Activated CD8-positive, alpha-beta memory T cell treated with anti-CD3 and anti-CD28 coated beads, Interleukin-2, amount 50 U/mL, for 1 hour (primary cell): ENCODE results near the gene PLA2G2F.

Experiments
- DNase-seq: peaks from one replicate; pipeline ENCODE4 v3.0.0-alpha.2; 2020; ENCODE audit errors: extremely low read depth

Gene PLA2G2F

DNA sequence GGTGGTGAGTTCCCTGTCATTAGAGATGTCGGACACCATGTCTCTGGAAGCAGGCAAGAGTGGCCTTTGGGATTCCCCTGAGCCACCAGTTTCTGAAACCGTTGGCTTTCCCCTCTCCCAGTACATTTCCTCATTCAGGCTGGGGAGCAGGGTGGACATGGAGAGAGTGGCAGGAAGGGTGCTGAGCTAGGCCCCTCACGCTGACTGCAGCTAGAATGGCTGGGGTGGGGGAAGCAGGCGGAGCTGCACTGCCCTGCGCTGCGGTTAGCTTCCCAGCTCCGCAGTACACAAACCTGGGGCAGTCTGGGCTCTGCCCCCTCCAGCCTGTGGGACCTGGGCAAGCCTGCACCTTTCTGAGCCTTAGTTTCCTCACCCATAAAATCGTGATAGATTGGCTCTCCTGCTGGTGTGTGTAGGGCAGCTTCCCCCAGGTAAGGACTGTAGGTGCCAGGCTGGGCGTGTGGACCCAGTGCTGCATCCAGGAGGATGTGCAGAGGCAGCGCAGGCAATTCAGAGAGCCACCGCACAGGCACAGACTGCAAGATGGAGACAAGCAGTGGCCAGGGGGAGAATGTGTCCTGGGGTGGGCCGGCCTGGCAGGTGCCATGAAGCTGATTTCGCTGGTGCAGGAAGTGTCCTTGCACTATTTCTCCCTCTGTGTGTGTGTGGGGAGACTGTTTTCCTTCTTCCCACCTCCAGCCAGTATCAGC, 3.0 kb downstream of the PLA2G2F start:
- DNase-seq = no peak

DNA sequence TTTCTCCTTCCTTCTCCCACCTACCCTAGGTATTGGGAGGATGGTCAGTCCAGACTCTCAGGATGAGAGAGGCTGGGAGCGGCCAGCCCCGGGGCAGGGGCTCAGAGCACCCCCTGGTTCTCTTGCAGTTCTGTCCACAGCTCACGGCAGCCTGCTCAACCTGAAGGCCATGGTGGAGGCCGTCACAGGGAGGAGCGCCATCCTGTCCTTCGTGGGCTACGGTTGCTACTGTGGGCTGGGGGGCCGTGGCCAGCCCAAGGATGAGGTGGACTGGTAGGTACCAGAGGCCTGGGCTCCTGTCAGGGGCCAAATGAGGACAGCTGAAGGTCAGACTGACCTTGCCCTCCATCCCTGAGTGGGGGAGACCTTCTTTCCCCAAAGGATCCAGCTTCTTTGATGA, 4.2 kb downstream of the PLA2G2F start:
- no peak for DNase-seq

DNA sequence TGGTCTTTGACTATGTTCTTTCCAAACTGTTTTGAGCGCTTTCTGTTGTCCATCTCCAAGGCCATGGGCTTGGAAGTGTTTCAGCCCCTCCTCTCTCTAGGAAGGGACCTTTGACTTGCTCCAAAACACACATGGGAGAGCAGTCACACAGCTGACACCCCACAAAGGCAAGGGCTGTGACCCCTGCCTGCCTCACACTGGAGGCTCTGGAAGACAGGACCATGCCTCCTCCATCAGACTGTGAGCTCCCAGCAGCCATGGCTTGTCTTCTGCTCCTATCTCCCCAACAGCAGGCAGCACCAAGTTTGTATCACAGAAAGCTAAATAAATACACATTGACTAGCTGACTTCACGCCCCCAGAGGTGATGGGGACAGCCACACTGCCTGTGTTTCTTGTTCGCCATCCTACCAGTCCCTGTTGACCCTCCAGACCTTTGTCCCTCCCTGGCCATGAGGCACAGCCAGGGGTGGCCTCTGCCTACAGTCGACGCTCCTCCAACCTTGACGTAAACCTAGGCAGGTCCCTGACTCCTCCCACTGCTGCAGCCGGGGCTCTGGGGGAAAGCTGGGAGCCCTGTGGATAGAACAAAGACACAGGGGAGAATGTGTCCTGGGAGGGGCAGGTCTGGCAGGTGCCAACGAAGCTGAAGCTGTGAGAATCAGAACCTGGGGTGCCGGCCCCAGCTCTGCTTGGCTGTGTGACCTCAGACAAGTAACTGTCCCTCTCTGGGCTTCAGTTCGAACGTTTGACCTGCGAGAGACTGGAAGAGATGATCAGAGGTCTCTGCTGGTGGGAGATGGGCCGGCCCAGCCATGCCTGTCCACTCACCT, 4.8 kb downstream of the PLA2G2F start:
- no peak for DNase-seq

DNA sequence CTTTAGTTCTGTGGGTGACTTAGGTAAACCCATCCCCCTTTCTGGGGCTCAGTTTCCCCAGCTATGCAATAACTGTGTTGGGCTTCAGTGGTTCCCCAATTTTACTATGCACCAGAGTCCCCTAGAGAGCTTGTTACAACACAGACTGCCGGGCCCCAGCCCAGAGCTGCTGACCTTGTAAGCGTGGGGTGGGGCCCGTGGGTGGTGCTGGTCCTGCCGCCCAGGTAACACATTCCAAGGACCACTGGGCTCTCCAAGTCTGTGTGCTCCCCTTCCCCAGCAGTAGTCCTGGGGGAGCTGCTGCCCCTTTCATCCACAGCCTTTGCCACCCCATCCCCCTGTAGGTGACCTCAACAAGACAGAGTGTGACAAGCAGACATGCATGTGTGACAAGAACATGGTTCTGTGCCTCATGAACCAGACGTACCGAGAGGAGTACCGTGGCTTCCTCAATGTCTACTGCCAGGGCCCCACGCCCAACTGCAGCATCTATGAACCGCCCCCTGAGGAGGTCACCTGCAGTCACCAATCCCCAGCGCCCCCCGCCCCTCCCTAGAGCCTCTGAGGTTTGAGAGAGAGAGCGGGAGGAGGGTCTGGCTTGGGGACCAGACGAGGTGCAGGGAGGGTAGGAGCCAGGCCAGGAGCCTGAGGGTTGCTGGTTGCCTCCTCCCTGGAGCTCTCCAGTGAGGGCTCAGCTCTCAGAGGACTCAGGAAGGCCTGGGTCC, 8.9 kb downstream of the PLA2G2F start:
- no peak for DNase-seq

DNA sequence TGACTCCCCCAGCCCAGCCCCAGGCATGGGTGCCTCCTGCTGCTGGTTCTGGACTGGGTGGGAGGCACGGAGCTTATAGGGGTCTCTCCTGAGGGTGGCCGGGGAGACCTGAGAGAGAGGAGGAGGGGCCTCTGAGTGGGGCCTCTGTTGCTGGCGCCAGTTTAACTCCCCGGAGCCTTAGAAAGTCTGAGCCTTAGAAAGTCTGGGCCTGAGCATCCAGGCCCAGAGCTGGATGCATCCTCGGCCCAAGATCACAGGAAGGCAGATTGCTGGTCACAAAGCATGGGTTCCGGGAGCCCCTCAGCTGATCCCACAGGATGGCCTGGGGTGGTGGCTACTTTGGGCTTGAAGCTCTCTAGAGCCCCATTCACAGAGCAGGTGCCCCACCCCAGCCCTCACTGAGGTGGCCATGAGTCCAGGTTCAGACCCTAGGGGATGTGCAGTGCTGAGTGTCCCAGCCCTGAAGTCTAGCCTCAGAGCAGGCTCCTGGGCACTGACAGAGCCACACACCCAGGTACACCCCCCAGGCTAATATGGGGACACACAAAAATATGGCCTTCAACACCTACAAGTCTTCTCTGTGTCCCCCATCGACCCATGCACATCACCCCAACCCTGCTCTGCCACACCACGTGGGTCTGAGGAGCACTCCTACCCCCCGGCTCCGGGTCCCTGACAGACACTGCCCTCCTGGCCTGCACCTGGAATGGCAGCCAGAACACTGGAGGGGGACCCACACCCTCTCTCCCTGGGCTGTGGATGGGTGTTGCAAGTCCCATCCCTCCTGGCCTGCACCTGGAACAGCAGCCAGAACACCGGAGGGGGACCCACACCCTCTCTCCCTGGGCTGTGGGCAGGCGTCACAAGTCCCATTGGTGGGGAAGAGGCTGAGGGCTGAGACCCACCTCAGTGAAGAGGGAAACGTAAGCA, 9.7 kb downstream of the PLA2G2F start:
- no peak for DNase-seq

DNA sequence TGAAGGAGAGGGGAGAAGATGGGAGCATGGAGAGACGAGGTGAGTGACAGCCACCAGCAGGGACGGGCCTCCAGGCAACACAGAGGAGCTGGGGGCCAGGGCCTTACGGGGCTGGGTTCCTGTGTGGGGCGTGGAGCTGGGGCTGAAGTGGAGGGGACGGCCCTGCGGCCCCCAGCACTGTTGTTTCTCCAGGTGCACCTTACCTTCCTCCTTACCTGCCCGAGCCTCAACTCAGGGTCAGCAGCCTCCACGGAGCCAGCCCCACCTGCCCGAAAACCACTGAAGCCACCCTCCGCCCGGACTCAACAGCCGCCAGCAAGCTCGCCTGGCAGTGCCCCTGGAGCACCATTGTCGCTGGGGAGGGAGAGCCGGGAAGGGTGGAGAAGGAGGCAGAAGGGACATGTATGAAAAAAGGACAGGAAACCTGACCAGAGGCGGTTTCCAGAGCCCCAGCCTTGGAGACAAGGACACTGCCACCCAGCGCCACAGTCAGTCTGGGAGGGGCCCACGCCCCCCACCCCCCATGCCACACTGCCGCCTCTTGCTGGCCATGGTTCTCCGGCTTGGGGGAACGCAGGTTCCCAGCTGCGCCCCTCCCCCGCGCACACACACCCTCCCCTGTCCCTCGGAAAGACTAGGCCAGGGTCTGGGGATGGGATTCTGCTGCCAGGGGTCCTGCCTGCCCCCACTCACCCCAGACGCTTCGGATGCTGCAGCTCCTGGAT, 10.6 kb downstream of the PLA2G2F start:
- DNase-seq = no peak

DNA sequence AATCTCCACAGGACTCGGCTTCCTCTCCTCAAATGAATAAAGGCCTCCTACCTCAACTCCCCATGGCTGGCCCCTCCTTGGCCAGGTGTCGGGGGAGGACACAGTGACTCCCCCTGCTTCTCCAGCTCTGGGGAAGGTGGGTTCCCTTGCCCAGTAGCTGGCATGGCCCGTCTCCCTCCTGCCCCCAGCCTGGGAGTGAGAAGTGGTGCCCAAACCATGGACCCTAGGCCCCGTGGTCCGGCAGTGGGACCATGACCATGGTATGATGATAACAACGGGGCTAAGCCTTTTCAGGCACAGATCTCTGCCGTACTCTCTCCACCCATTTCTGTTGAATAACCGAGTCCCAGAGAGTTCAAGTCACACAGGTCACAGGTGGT, 11.2 kb downstream of the PLA2G2F start:
- no peak for DNase-seq

DNA sequence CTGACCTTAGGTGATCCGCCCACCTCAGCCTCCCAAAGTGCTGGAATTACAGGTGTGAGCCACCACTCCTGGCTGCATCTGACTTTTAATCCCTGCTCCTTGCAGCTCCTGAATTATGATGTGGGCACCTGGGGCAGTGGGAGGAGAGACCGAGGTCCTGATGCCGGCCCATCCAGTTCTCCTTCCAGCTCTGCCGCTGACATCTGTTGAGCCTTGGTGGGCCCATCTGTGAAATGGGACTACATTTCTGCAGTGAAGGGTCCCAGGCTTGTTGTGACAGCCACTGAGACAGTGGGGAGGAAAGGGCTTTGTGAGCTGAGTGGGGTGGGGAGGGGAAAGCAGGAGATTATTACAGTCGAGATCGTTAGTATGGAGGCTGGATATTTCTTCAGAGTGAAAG, 11.8 kb downstream of the PLA2G2F start:
- no peak for DNase-seq

DNA sequence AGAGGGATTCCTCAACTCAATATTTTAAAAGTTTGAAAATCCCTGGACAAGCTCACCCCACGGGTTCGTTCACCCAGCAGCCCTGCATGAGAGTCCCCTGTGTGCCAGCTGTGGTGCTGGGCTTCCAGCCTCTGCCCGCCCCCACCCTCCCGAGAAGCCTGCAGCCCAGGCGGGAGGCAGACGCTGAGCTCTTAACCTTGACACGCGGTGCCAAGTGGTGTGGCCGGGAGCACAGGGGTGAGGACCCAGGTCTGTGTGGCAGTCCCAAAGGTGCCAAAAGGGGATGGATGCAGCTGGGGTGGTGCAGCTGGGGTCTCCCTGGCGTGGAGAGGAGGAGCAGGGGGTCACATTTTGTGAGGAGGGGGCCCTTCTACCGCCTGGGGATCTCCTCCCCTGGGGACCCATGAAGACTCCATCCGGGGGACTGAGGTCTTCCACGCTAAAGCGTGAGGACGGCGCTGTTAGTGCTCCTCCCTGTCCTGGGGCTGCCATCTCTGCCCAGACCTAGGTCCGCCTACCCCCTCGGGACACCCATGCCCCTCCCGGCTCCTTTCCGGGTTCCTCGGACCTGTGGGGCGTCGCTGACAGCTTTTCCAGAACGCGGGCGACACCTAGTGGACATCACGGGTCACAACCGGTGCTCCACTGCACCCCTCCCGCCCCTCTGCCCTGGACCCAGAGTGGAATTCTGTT, 12.9 kb downstream of the PLA2G2F start:
- peak; percentile 43 for DNase-seq

DNA sequence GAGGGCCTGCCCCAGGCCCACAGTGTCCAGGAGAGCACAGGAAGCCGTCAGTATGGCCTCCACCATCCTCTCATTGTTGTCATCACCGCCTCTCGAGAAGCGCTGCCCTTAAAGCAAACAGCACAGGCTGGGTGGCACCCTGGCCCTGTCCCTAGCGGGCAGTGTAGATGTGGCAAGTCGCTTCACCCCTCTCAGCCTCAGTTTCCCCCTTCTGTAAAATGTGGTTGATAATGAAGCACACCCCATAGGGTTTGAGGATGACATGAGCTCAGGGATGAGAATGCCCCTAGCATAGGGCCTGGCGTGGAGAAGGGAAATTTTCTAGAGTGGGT, 13.4 kb downstream of the PLA2G2F start:
- no peak for DNase-seq

DNA sequence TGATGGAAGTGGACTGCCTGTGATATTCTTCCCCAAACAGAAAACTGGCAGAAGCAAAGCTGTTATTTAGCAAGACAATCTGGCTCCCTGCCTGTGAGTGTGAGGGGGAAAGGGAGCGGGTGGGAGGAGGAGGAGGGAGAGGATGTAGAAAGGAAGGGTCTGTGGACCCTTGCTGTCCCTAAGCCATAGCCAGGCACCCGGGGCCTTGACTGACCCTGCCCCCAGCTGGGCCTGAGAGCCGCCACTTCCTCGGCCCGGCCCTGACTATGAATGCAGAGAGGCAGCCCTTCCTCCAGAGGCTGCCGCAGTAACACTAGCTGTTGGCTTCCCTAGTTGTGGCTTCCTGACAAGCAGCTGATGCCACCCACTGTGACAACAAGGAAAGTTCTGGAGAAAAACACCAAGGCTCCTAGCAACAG, 13.9 kb downstream of the PLA2G2F start:
- DNase-seq = no peak

DNA sequence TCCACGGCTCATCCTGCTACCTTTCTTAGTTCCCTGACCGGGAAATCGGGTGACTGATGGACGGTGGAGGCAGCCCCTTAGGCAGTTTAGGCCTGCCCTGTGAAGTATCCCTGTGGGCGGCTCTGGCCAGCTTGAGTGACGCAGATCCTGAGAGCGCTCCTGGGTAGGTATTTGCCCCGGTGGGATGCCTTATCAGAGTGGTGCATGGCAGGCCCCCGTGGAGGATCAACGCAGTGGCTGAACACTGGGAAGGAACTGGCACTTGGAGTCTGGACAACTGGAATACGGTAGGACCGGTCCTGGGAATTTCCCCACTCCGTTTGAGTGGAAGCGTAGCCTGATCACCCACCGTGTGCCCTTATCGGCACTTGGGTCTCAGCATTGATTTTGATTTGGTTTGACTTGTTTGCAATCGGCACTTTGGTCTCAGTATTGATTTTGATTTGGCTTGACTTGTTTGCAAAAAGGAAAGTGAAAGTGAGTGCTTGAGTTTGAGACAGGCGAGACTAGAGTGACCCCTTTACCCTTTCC, 15.2 kb downstream of the PLA2G2F start:
- no peak for DNase-seq

DNA sequence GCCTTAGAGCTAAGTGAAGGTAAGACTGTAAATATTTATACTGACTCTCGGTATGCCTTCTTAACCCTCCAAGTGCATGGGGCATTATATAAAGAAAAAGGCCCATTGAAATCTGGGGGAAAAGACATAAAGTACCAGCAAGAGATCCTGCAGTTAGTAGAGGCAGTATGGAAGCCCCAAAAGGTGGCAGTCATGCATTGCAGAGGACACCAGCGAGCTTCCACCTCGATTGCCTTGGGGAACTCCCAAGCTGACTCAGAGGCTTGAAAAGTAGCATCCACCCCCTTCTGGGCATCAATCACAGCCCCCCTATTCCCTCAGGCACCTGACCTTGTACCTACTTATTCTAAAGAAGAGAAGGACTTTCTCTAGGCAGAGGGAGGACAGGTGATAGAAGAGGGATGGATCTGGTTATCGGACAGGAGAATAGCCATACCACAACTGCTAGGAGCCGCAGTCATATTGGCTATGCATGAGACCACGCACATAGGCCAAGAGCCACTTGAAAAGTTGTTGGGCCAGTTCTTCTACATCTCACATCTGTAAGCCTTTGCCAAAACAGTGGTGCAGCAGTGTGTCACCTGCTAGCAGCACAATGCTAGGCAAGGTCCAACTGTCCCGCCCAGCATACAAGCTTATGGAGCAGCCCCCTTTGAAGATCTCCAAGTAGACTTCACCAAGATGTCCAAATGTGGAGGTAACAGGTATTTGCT, 19.4 kb downstream of the PLA2G2F start:
- DNase-seq = no peak

DNA sequence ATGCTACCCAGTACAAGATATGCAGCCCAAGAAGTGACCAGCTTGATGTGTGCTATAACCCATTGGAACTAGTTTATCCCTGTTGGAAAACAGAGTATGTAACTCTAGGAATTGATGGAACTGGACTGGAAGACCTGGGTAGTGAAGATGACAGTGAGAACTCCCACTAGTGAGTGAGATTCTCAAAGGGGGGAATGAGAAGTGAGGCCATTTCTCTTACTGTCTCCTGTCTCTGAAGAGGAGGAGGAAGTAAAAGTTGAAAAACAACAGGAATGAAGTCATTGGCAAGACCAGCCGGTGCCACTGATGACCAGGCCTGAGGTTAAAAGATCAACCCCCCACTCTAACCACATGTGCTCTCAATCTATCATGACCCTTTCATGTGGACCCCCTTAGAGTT, 20.9 kb downstream of the PLA2G2F start:
- DNase-seq = no peak

DNA sequence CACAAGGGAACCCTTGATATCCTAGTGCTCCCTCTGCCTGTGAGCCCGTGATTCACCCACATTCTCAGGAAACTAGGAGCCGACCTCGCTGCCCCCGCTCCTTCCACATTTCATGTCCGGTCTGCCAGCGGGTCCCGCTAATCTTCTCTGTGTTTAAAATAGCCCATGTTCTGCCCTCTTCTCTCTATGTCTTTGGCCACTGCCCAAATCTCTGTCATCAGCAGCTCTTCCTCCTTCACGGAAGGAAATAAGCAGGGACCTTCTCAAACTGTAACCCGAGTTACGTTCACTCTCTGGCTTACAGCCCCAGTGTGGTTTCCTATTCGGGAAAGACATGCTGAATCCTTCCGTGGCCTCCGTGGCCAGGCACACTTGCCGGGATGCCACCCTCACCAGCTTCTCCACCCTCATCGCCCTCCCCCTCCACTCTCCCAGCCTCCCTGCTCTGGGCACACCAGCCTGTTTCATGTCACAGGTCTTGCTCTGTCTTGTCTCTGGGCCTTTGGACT, 25.6 kb downstream of the PLA2G2F start:
- DNase-seq = no peak

DNA sequence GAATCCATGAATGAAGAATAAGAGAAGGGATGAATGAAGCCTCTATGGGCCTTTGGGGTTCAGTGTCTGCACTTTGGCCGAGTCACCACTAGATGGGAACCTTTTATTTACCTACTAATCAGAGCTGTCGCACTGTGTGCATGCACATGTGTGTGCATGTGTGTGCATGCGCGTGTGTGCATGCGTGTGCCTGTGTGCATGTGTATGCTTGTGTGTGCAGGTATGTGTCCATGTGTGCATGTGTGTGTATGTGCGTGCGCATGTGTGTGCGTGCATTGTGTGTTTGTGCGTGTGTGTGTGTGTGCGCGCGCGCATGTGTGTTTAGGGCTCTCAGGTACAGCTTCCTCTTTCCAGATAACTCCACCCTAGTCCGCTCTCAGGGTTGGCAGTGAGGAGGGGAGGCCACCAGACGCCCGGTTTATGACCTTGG, 26.4 kb downstream of the PLA2G2F start:
- no peak for DNase-seq

DNA sequence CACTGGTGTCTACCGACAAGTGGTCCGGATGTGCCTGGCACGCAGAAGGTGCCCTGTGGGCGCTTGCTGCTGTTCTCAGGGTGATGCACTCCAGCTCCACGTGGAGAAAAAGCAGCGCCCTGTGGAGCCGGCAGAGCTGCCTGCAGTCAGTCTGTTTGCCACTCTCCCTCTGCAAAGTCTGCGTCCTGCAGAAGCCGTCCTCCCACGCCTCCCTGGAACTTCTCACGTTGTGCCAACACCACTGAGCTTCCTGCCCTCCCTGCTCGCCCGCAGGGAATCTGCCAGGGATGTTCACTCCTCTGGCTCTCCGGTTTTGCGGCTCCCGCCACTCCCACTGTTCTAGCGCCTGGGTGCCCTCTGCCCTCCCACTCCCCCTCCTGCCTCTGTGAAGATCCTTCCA, 26.9 kb downstream of the PLA2G2F start:
- DNase-seq = no peak

DNA sequence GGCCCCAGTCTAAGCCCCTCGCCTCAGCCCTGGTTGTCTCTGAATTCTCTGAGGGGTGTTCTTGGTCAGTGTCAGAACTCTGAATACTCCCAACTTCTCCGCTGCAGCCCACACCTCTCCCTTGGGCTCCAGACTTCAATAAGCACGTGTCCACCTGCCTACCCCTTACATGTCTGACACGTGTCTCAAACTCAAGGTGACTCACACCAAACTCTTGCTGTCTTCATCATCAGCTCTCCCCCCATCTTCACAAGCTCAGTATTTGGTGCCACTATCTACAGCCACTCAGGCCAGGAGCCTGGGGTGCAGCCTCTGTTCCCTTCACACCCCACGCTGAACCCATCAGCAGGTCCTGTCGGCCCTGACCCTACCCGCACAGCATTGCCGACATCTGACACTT, 28.0 kb downstream of the PLA2G2F start:
- DNase-seq = no peak
